Stimulated activated CD8-positive, alpha-beta memory T cell treated with anti-CD3 and anti-CD28 coated beads, Interleukin-7, amount 100 ng/mL, for 4 hours (primary cell): ENCODE data around the gene ZNF835.

Experiments
- DNase-seq, 2 donors: peaks; one replicate each; pipeline ENCODE4 v3.0.0-alpha.2; 2020; ENCODE audit warnings: low read depth in 2 of 2

The ZNF835 gene

DNA sequence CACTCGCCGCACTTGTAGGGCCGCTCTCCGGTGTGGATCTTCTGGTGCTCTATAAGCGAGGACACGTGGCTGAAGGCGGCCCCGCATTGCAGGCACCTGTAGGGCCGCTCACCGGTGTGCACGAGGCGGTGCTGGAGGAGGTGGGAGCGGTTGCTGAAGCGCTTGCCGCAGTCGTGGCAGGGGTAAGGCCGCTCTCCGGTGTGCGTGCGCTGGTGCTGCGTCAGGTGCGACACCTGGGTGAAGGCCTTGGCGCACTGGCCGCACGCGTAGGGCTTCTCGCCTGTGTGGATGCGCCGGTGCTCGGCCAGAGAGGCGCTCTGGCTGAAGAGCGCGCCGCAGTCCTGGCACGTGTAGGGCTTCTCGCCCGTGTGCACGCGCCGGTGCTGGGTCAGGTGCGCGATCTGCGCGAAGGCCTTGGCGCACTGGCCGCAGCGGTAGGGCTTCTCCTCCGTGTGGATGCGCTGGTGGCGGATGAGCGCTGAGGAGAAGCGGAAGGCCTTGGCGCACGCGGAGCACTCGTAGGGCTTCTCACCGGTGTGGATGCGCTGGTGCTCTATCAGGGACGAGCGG lies 7.5 kb downstream of the ZNF835 start:
- no peak for DNase-seq

DNA sequence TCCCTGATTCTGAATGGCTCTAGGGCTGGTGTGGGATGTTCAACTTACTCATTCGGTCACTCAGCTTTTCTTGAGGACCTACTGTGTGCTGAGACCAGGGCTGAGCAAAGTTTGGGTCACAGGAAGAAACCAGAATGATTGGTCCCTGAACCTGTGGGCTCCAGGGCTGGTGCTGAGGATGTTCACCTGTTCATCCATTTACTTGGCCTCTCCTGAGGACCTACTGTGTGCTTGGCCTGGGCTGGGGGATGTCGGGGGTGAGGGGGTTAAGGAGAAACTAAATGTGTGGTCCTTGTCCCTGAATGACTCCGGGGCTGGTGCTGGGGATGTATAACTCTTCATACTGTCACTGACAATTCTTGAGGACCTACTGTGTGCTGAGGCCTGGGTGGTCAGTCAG lies 10.3 kb downstream of the ZNF835 start:
- DNase-seq = no peak

DNA sequence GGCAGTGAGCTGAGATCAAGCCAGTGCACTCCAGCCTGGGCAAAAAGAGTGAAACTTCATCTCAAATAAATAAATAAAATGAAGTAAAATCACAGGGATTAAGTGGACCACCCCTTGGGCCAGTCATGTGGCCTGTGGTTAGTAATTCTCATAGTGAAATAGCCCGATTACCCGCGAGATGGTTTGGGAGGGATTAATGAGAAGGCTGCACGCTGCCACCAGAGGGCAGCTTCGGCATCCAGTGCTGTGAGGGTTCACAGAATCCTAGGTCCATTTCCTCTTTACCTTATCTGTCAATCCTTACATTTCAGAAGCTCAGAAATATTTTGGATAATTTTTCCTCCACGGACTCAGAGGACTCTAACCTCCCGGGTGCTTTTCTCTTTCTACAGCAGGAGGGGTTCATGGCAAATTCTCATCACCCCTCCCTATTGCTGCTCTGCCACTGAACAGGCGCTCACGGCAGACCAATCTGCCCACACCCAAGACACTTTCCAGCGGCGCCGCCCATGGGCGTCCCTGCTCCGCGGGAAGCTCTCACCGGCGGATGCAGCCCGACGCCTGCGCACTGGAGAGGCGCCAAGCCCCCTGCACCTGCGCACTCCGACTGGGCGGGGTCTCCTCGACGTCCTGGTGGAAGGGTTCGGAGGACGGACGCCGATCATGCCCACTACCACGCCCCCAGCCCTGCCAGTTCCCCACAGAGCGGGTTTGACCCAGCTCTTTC lies 11.0 kb downstream of the ZNF835 start:
- no peak for DNase-seq

DNA sequence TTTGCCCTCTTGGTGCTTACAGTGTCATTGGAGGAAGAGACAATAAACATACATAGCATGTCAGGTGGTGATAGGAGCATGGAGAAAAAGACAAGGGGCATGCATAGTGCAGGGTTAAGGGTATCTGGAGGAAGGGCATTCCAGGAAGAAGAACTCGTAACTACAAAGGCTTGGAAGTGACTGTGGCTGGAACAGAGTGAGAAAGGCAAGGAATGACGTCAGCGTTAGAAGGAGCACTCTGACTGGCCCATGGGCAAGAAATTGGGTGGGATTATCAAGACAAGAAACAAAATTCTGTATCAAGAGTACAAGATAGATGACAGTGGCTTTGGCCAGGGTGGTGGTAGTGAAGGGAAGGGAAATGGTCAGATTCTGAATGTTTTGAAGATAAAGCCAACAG lies 17.4 kb downstream of the ZNF835 start:
- no peak for DNase-seq

DNA sequence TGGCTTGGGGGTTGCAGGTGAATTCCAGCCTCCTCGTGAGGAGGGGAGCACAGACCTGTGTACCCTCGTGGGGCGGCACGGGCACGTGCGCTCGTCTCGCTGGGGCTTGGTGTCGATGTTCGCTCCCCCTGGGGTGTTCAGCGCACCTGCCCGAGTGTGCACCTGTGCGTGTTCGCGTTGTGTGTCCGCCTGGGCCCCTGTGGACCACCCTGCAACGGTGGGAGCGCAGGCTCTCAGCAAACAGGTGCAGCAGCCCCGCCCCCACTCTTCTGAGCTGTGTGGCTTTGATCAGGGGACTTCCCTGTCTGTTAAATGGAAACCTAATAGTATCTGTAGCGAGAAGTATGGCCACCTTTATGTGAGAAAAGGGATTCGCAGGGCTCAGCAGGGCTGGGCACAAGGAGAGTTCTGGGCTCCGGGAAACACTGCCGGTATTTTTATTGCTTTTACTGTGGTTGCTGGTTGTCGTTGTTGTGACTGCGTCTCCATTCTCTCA lies 28.0 kb downstream of the ZNF835 start:
- DNase-seq = no peak

DNA sequence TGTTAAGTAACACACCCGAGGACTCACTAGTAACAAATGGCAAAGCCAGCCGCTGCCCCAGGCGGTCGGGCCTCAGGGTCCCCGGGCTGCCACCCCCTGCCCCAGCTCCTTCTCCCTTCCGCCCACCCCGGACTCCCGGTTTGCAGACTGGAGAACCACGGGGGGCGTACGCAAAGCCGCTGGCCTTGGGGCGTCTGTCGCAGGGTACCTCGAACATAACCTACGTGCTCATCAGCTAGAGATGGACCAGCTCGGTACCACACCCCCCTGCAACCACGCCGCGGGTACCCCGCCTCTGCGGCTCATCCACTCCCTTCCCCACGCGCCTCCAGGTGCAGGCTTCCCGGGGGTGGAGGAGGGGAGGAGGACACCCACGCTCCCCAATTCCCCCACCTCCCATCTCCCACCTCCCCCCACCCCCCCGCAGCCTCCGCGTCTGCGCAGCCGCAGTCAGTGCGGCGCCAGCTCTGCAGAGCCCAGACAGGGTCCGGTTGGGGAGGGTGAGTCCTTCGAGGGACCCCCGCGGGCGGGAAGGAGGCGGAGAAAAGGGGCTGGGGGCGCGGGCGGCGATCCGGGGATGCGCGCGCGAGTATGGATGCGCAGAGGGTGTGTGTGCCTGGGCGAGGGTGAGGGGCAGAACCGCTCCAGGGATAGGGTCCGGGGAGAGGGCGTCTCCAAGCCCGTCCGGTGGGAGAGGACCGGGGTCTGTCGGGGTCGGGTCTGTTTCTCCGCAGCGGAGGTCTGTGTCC lies 28.7 kb downstream of the ZNF835 start, which contains the start of gene SMIM17:
Gene SMIM17, plus strand, starts transcription at position 449 of the 749 bp plus-strand sequence. CDS start 2,509 bp downstream, outside the sequence.
- DNase-seq = no peak

DNA sequence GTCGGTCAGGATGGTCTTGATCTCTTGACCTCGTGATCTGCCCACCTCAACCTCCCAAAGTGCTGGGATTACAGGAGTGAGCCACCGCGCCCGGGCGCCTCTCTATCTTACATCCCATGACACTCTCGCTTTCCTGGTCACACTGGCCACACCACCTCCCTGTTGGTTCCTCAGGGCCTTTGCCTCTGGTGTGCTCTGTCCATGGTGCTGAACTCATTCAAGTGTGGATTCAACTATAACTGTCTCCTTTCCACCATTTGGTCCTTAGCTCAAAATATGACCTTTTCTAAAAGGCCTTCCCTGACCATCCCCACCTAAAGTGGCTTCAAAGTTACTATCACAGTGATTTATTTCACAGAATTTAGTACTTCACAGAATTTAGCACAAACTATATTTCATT lies 32.3 kb downstream of the ZNF835 start:
- no peak for DNase-seq

DNA sequence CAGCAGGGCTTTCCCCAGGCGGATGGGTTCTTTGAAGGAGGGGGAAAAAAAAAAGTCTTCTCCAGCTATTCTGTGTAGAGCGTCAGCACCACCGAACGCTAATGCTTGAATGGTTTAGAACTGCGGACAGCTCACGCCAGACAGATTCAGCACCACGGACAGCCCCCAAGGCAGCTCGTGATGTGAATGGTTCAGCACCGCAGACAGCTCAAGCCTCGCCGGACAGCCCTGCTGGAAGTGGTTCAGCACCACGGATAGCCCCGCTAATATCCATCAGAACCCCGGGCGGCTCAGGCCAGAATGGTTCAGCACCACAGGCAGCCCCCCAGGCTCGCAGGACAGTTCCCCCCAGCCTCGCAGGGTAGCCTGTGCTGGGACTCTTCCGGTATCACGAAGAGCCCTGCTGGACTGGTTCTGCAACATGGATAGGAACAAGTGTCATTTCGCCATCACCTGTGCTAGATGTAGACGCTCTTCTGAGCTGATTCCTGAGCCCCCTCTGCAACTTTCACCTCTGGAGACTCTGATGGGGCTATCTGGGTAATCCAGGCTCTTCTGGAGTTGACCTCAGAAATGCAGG lies 33.5 kb downstream of the ZNF835 start:
- no peak for DNase-seq

DNA sequence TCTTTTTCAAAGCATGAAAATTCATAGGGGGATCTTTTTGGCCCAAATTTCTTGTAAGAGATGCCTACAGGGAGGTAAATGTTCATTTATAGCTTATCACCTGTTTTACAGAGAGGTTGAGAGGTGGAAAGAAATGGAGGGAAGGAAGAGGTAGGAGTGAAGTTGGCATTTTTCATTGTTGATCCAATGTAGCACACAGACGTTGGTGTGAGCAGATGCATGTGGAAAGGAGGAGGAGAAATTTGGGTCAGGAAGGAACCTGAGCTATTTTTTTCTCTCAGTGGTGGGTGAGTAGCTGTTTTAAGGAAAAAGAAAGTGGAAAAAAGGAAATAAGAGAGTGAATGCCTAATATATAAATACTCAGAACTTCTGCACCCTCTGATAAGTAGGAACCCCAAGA lies 38.5 kb downstream of the ZNF835 start:
- DNase-seq = no peak

DNA sequence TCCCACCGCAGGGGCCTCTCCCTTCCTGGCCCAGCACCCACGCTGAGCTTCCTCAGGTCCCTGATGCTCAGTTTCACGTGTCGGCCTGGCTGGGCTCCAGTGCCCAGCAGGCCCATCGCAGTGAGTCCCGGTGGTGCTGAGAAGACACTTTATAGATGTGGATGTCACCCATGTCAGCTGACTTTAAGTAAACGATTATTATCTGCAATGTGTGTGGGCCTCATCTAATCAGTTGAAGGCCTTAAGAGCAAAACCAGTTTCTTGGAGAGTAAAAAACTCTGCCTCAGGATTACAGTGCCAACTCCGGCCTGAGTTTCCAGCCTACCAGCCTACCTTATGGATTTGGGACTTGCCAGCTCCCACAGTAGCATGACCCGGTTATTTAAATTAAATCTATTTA lies 45.8 kb downstream of the ZNF835 start:
- no peak for DNase-seq

DNA sequence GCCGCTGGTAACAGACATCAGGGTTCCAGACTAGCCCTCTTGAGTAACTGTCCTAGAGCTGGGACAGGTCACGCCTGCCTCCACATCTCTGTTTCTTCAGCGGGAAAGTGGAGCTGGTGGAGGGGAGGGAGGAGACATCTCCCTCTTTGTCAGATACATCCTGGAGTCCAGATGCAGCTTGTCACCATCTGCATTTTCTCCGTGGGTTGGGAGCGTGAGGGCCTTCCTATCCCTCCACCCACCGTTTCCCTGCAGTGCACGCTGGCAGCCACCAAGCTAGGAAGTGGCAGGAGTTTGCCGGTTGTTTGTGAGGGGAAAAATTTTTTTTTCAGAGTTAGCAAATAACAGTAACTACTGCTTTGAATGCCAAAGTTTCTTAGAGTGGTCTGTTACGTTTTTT lies 48.6 kb downstream of the ZNF835 start:
- DNase-seq = no peak

DNA sequence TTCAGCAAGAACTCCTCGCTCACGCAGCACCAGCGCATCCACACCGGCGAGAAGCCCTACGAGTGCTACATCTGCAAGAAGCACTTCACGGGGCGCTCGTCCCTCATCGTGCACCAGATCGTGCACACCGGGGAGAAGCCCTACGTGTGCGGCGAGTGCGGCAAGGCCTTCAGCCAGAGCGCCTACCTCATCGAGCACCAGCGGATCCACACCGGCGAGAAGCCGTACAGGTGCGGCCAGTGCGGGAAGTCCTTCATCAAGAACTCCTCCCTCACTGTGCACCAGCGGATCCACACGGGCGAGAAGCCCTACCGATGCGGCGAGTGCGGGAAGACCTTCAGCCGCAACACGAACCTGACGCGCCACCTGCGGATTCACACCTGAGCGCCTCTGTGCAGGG lies 49.2 kb downstream of the ZNF835 start:
- DNase-seq = no peak

DNA sequence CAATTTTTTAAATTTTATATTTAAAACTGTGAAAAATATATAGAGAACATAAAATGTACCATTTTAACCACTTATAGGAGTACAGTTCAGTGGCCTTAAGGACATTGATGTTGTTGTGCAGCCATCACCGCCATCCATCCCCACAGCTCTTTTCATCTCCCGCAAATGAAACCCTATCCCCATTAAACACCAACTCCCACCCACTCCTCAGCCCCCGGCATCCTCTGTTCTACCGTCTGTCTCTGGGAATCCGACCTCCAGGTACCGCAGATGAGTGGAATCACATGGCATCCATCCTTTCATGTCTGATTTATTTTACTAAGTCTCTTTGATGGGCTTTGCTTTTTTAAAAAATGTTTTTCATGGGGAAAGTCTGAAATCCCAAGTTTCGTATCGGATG lies 52.4 kb downstream of the ZNF835 start:
- DNase-seq = no peak

DNA sequence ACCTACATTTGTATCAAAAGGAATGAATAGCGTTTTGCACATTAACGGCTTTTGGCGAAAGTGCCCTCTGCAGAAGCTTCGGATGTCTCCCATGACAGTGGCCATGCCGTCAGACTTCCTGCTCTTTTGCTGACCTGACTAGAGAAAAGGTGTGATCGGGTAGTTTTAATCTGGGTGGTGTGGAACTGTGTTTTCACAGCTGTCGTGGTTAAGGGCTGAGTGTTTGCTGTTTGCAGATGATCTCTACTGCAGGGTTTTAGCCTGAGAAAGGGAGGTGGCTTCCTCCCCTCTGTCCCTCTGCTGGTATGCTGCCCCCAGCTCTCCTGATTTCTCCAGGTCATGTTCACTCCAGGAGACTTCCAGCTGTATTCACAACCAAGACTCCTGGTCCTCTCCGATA lies 54.0 kb downstream of the ZNF835 start:
- no peak for DNase-seq

DNA sequence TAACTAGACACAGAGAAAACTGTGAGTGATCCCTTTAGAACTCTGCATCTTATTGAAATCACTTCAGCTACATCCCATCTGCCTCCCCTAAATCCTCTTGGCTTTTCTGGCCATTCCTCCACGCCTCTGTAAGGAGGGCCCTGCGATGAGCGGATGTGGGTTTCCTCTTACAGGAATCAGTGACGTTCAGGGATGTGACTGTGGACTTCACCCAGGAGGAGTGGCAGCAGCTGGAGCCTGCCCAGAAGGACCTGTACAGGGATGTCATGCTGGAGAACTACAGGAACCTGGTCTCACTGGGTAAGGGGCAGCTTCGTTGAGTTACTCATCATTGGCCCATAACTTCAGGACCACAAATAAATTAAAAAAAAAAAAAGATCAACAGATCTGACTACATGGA lies 57.9 kb downstream of the ZNF835 start:
- no peak for DNase-seq

DNA sequence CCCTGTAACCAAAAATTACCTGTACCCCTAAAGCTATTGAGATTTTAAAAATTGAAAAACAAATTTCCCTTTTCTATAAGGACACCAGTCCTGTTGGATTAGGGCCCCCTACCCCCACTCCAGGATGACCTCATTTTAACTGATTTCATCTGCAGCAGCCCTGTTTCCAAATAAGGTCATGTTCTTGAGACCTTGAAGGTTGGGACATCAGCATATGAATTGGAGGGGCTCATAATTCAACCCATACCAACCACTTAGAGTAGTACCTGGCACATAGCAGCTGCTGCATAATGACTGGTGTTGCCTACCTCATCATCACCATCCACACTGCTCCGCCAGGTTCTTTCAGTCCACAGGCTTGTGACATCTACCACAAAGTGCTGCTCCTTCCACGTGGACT lies 58.8 kb downstream of the ZNF835 start:
- DNase-seq = no peak
